Measurements from ENCODE around the gene C12orf76. TPM values are rescaled to one million over a fixed set of nuclear protein-coding genes. Genes with fewer than 3 reads are reported as not detected.

The C12orf76 gene
- total and polyA plus RNA-seq, 10 of the 15 experiments (the other 5 are each of a cell fraction or from before 2014, with no cell fraction given), result 3.6 to 20.4 (median 10.7) TPM

DNA sequence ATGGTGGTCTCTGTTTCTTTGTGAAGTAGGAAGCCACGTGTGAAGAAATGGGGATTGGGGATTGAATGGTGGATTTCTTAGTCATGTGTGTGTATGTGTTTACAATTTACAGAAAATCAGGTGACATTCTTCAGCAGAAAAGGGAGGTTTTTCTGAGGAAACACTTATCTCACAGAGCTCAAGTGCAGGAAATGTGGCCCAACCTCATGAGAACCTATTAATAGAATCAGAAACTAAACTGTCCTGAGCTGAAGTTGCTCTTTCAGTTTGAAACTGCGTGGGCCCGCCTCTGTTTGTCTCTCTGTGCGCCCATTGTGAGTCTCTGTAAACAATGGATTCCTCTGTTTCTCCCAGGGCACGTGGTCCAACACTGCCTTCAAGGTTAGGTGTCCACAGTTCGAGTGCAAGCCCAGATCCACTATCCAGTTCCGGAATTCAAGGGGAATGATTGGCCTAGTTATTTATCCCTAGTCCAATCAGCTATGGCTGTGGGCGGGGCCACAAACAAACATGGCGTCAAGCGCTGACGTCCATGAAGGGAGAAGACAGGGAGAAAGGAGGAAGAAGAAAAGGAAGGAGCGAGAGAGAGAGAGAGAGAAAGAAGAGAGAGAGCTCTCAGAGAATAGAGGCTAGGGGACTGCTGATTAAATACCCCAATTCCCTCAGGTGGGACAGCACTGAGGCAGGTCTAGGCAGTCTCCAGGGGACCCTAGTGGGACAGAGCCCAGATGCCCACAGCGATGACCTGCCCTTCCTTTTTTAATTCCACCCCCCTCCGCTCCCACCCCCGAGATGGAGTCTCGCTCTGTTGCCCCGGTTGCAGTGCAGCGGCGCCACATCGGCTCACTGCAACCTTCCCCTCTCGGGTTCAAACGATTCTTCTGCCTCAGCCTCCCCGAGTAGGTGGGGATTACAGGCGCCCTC is 31.4 kb upstream of the C12orf76 start (continued):
- TF ChIP-seq SMAD1 (IDR thresholded peaks at IDR 0.05; ENCODE audit: low read depth, partially characterized antibody), result peak; percentile 21
- TF ChIP-seq, protein P1, sequence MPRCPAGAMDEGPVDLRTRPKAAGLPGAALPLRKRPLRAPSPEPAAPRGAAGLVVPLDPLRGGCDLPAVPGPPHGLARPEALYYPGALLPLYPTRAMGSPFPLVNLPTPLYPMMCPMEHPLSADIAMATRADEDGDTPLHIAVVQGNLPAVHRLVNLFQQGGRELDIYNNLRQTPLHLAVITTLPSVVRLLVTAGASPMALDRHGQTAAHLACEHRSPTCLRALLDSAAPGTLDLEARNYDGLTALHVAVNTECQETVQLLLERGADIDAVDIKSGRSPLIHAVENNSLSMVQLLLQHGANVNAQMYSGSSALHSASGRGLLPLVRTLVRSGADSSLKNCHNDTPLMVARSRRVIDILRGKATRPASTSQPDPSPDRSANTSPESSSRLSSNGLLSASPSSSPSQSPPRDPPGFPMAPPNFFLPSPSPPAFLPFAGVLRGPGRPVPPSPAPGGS (IDR thresholded peaks at IDR 0.05; ENCODE audit: borderline replicate concordance, insufficient read depth, low read depth, low read length, poor library complexity, severe bottlenecking), result no peak
- TF ChIP-seq SUPT20H (IDR thresholded peaks at IDR 0.05; ENCODE audit: borderline replicate concordance, control insufficient read depth, low read depth, low read length), result no peak
- TF ChIP-seq, protein P2, sequence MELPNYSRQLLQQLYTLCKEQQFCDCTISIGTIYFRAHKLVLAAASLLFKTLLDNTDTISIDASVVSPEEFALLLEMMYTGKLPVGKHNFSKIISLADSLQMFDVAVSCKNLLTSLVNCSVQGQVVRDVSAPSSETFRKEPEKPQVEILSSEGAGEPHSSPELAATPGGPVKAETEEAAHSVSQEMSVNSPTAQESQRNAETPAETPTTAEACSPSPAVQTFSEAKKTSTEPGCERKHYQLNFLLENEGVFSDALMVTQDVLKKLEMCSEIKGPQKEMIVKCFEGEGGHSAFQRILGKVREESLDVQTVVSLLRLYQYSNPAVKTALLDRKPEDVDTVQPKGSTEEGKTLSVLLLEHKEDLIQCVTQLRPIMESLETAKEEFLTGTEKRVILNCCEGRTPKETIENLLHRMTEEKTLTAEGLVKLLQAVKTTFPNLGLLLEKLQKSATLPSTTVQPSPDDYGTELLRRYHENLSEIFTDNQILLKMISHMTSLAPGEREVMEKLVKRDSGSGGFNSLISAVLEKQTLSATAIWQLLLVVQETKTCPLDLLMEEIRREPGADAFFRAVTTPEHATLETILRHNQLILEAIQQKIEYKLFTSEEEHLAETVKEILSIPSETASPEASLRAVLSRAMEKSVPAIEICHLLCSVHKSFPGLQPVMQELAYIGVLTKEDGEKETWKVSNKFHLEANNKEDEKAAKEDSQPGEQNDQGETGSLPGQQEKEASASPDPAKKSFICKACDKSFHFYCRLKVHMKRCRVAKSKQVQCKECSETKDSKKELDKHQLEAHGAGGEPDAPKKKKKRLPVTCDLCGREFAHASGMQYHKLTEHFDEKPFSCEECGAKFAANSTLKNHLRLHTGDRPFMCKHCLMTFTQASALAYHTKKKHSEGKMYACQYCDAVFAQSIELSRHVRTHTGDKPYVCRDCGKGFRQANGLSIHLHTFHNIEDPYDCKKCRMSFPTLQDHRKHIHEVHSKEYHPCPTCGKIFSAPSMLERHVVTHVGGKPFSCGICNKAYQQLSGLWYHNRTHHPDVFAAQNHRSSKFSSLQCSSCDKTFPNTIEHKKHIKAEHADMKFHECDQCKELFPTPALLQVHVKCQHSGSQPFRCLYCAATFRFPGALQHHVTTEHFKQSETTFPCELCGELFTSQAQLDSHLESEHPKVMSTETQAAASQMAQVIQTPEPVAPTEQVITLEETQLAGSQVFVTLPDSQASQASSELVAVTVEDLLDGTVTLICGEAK (IDR thresholded peaks at IDR 0.05; ENCODE audit: borderline replicate concordance), result no peak; the same call in 1 of the 2 replicates
- TF ChIP-seq, protein P3, sequence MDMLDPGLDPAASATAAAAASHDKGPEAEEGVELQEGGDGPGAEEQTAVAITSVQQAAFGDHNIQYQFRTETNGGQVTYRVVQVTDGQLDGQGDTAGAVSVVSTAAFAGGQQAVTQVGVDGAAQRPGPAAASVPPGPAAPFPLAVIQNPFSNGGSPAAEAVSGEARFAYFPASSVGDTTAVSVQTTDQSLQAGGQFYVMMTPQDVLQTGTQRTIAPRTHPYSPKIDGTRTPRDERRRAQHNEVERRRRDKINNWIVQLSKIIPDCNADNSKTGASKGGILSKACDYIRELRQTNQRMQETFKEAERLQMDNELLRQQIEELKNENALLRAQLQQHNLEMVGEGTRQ (IDR thresholded peaks at IDR 0.05; ENCODE audit: borderline replicate concordance, low read depth, low read length), result peak; percentile 30; the same call in 1 of the 2 replicates
- TF ChIP-seq HDGF (IDR thresholded peaks at IDR 0.05), result no peak
- TF ChIP-seq PAX8 (IDR thresholded peaks at IDR 0.05), result no peak
- TF ChIP-seq RAD21 (IDR thresholded peaks at IDR 0.05; ENCODE audit: insufficient read depth, low read depth, low read length), result no peak
- no peak for TF ChIP-seq TCF3 (IDR thresholded peaks at IDR 0.05; ENCODE audit: borderline replicate concordance, insufficient read depth, low read depth, low read length)
- TF ChIP-seq SIN3A (IDR thresholded peaks at IDR 0.05; ENCODE audit: low read depth, low read length), result no peak
- no peak for TF ChIP-seq EZH2 (IDR thresholded peaks at IDR 0.05; ENCODE audit: borderline replicate concordance, control insufficient read depth, low read depth, low read length)
- no peak for TF ChIP-seq KAT2A (conservative IDR thresholded peaks at IDR 0.05; ENCODE audit: control insufficient read depth, low read depth, low read length)
- no peak for TF ChIP-seq BMI1 (IDR thresholded peaks at IDR 0.05; ENCODE audit: borderline replicate concordance)
- TF ChIP-seq IRF4 (IDR thresholded peaks at IDR 0.05; ENCODE audit: low read depth, low read length), result peak; percentile 27
- TF ChIP-seq TAF1 (IDR thresholded peaks at IDR 0.05; ENCODE audit: borderline replicate concordance, low read depth, low read length), result peak; percentile 88
- TF ChIP-seq ZBED1 (IDR thresholded peaks at IDR 0.05; ENCODE audit: borderline replicate concordance), result no peak
- TF ChIP-seq SREBF2 (IDR thresholded peaks at IDR 0.05; ENCODE audit: low read length), result no peak
- peak; percentile 2 for TF ChIP-seq FOS (IDR thresholded peaks at IDR 0.05; ENCODE audit: borderline replicate concordance, extremely low read depth, insufficient read length)
- peak; percentile 78; the same call in 1 of the 2 replicates for TF ChIP-seq NFIC (IDR thresholded peaks at IDR 0.05; ENCODE audit: low read depth, low read length)
- TF ChIP-seq ZNF384 (IDR thresholded peaks at IDR 0.05; ENCODE audit: borderline replicate concordance, low read depth, low read length), result no peak
- TF ChIP-seq KDM1A (IDR thresholded peaks at IDR 0.05; ENCODE audit: borderline replicate concordance), result no peak
- TF ChIP-seq NR2F1 (conservative IDR thresholded peaks at IDR 0.05), result no peak
- no peak for TF ChIP-seq SIX5 (IDR thresholded peaks at IDR 0.05; ENCODE audit: low read depth, low read length, severe bottlenecking)

All from GM12878 (cell line).